K562 (cell line): Measurements from ENCODE around the gene AMFR. TPM values are rescaled to one million over a fixed set of nuclear protein-coding genes. Genes with fewer than 3 reads are reported as not detected.
A peak's percentile ranks its signal among the peaks of the same experiment; 100 is the strongest.

Source experiments
- ATAC-seq: fragments of 200-7000 bp; cut with Tn5 transposase; 3 replicates; pipeline ENCODE4 v1.9.1; 2020; ENCODE audit warnings: moderate library complexity
- BruUV-seq: library from RNA; stranded (reverse); fragments of 400-500 nt; replicated peaks from 2 replicates; lab custom pipeline; 2021; lab: Mats Ljungman, UMichigan
- CTCF ChIA-PET: fragments of 300-600 bp; formaldehyde crosslinking; extraction: SDS; loops from one replicate; lab custom pipeline; 2021; ENCODE audit warnings: low intra/inter-chr PET ratio; lab: Yijun Ruan, JAX
- POLR2A ChIA-PET: fragments of 300-600, 350-650 bp; sonication (Branson Sonifier 250); formaldehyde crosslinking; extraction: SDS; loops from one replicate; lab custom pipeline; 2021; ENCODE audit warnings: antibody characterized with exemption, inconsistent platforms; lab: Yijun Ruan, JAX
- DNase-seq, 4 experiments: peaks; one replicate each; pipeline versions ENCODE4 v3.0.0 to v3.0.0-alpha.2; 2011 to 2018; ENCODE audit warnings: low spot score in 3 of 4, mixed read lengths in 3 of 4; ENCODE audit errors: extremely low read depth in 1 of 4
- FAIRE-seq: peaks from 2 replicates; lab custom pipeline; 2011; peaks lifted over from hg19 to GRCh38; lab: Jason Lieb, UNC
- H2AFZ ChIP-seq: 2 replicates; pipeline ENCODE4 v1.6.0; 2011; ENCODE audit warnings: low read depth, low read length, control low read depth, inconsistent platforms
- H3K27ac ChIP-seq: fragments of 200-600 bp; 3 replicates; pipeline ENCODE4 v1.8.0; 2011; ENCODE audit warnings: low read depth, mild to moderate bottlenecking, control low read depth, inconsistent platforms, low read length, moderate library complexity, mixed read lengths; ENCODE audit errors: extremely low read depth
- H3K27me3 ChIP-seq, 2 experiments: fragments of 300-600 bp in 1 of 2; 2 replicates in 1 of 2; 3 replicates in 1 of 2; pipeline versions ENCODE4 v1.6.0 to v1.8.0; 2011; ENCODE audit warnings: inconsistent platforms in 2 of 2, low read length in 2 of 2, mild to moderate bottlenecking in 1 of 2, mixed read lengths in 1 of 2, moderate library complexity in 1 of 2; ENCODE audit not compliant: control insufficient read depth in 2 of 2, insufficient read depth in 2 of 2
- H3K36me3 ChIP-seq: fragments of 300-600 bp; 3 replicates; pipeline ENCODE4 v1.8.0; 2011; ENCODE audit warnings: mild to moderate bottlenecking, low read length, inconsistent platforms; ENCODE audit not compliant: control insufficient read depth, insufficient read depth
- H3K4me1 ChIP-seq, 2 experiments: fragments of 200-600 bp in 1 of 2; replicated peaks in 1 of 2; 2 replicates in 1 of 2; 3 replicates in 1 of 2; pipeline versions ENCODE4 v1.5.1 to v1.8.0; 2011; ENCODE audit warnings: inconsistent platforms in 2 of 2, low read length in 2 of 2, mild to moderate bottlenecking in 1 of 2, mixed read lengths in 1 of 2, moderate library complexity in 1 of 2; ENCODE audit not compliant: control insufficient read depth in 2 of 2, insufficient read depth in 2 of 2
- H3K4me2 ChIP-seq: 2 replicates; pipeline ENCODE4 v1.6.1; 2011; ENCODE audit warnings: low read length, control low read depth, inconsistent platforms, mixed read lengths; ENCODE audit not compliant: insufficient read depth
- H3K4me3 ChIP-seq: fragments of 200-600 bp; sonication (generic), shearing (Covaris generic); 2 replicates; pipeline ENCODE4 v1.5.1; 2016; ENCODE audit warnings: control low read depth, inconsistent platforms
- H3K79me2 ChIP-seq: fragments of 200-600 bp; 3 replicates; pipeline ENCODE4 v1.8.0; 2011; ENCODE audit warnings: low read length, inconsistent platforms; ENCODE audit not compliant: control insufficient read depth, insufficient read depth
- H3K9ac ChIP-seq, 2 experiments: 2 replicates each; pipeline versions ENCODE4 v1.6.0 to v1.6.1; 2011; ENCODE audit warnings: low read depth in 2 of 2, low read length in 2 of 2, control low read depth in 1 of 2, inconsistent platforms in 1 of 2, mild to moderate bottlenecking in 1 of 2, mixed read lengths in 1 of 2; ENCODE audit not compliant: insufficient read depth in 1 of 2
- H3K9me1 ChIP-seq: one replicate; pipeline ENCODE4 v1.6.0; 2011; ENCODE audit warnings: inconsistent platforms, mild to moderate bottlenecking, low read length, moderate library complexity; ENCODE audit not compliant: control insufficient read depth, insufficient read depth
- H3K9me3 ChIP-seq: replicated peaks from 2 replicates; pipeline ENCODE4 v1.5.1; 2011; ENCODE audit warnings: low read depth, low read length, inconsistent platforms; ENCODE audit not compliant: control insufficient read depth, insufficient read depth
- H4K20me1 ChIP-seq: replicated peaks from 2 replicates; pipeline ENCODE4 v1.6.1; 2011; ENCODE audit warnings: low read length, inconsistent platforms, mixed read lengths; ENCODE audit not compliant: control insufficient read depth, insufficient read depth
- CBX3 ChIP-seq, 2 experiments: IDR thresholded peaks; 1 replicate in 1 of 2; 2 replicates in 1 of 2; pipeline ENCODE4 v1.6.1; 2012; ENCODE audit warnings: inconsistent platforms in 2 of 2, low read length in 2 of 2, borderline replicate concordance in 1 of 2, control low read depth in 1 of 2
- KAT2B ChIP-seq: IDR thresholded peaks from one replicate; pipeline ENCODE4 v1.6.1; 2012; ENCODE audit warnings: low read depth, mild to moderate bottlenecking, control low read depth, inconsistent platforms, low read length, moderate library complexity
- MTA3 ChIP-seq: fragments of 450-650 bp; formaldehyde crosslinking; IDR thresholded peaks from 2 replicates; pipeline ENCODE4 v1.6.1; 2017; ENCODE audit warnings: mild to moderate bottlenecking, borderline replicate concordance
- PHB2 ChIP-seq: fragments of 450-650 bp; IDR thresholded peaks from 2 replicates; pipeline ENCODE4 v1.6.1; 2017; ENCODE audit warnings: low read depth
- PML ChIP-seq: IDR thresholded peaks from 2 replicates; pipeline ENCODE4 v1.6.1; 2012; ENCODE audit warnings: low read length, inconsistent platforms
- PRDM10 ChIP-seq: fragments of 450-650 bp; IDR thresholded peaks from 2 replicates; pipeline ENCODE4 v1.6.1; 2018; ENCODE audit not compliant: partially characterized antibody
- PRPF4 ChIP-seq: fragments of 200-400 bp; formaldehyde crosslinking; IDR thresholded peaks from one replicate; pipeline ENCODE4 v1.6.1; 2017; ENCODE audit warnings: low read length, low read depth, mild to moderate bottlenecking; ENCODE audit not compliant: insufficient read depth, poor library complexity, severe bottlenecking
- PTRF ChIP-seq: fragments of 450-650 bp; IDR thresholded peaks from 2 replicates; pipeline ENCODE4 v1.6.1; 2016; ENCODE audit warnings: mild to moderate bottlenecking, missing genetic modification characterization, missing compliant biosample characterization
- SMAD2 ChIP-seq: fragments of 150-350 bp; IDR thresholded peaks from 2 replicates; pipeline ENCODE4 v1.6.1; 2014; ENCODE audit warnings: low read depth, mild to moderate bottlenecking, low read length
- SPI1 ChIP-seq: IDR thresholded peaks from 2 replicates; pipeline ENCODE4 v1.6.1; 2011; ENCODE audit warnings: low read depth, low read length, control low read depth, borderline replicate concordance
- TBP ChIP-seq: optimal IDR thresholded peaks from 2 replicates; pipeline ENCODE3; 2011; ENCODE audit warnings: low read depth, low read length, improper control_type of control experiment
- TFE3 ChIP-seq: fragments of 450-650 bp; formaldehyde crosslinking; IDR thresholded peaks from 2 replicates; pipeline ENCODE4 v1.4.0; 2020; ENCODE audit warnings: mild to moderate bottlenecking, mixed read lengths
- ZNF217 ChIP-seq: sonication (generic); formaldehyde crosslinking; IDR thresholded peaks from 2 replicates; pipeline ENCODE4 v1.8.0; 2022; ENCODE audit warnings: mild to moderate bottlenecking, missing genetic modification reagents
- ZNF584 ChIP-seq: fragments of 200-800 bp; sonication (Bioruptor generic); IDR thresholded peaks from 2 replicates; pipeline ENCODE4 v1.6.1; 2016; ENCODE audit warnings: low read depth, mild to moderate bottlenecking, missing genetic modification characterization, missing compliant biosample characterization
- ZNF79 ChIP-seq: fragments of 250-450 bp; sonication (Bioruptor Pico); IDR thresholded peaks from 2 replicates; pipeline ENCODE4 v1.4.0; 2020; ENCODE audit warnings: low read depth, mild to moderate bottlenecking, moderate library complexity
- WGBS: fragments of 100-300 bp; shearing (Covaris generic); methylation state at CpG from one replicate; pipeline ENCODE4 v1.1.6; 2016; ENCODE audit warnings: low coverage, mixed read lengths; ENCODE audit not compliant: insufficient coverage; ENCODE audit errors: missing lambda C conversion rate; 5-methylcytosine and 5-hydroxymethylcytosine counted together
- in situ Hi-C: fragments of 300-500 bp; cut with MboI; formaldehyde crosslinking; loops from 4 replicates; pipeline ENCODE4 v1.15.0; 2018; ENCODE audit warnings: inconsistent platforms, mixed read lengths
- intact Hi-C: fragments of 100-400 bp; cut with micrococcal nuclease; formaldehyde crosslinking; loops from 2 replicates; pipeline ENCODE4 v1.14.2; 2022
- polyA plus RNA-seq, 8 experiments: library from polyadenylated mRNA; depleted of rRNA in 4 of 8; stranded (reverse) in 5 of 8; unstranded in 3 of 8; fragments of >200 nt; fragmentation: Nextera tagmentation in 2 of 8; fragmentation: Illumina TruSeq in 1 of 8; extraction: Ambion mirVana in 2 of 8; extraction: Trizol in 1 of 8; gene quantifications; 2 replicates each; pipeline versions ENCODE4 v1.2.1 to v1.2.3, GENCODE V29; 2011 to 2014; ENCODE audit warnings: inconsistent platforms in 1 of 8, missing spikeins in 1 of 8
- total RNA-seq, 7 experiments: library from RNA; depleted of rRNA in 6 of 7; stranded (reverse); fragments of >200 nt in 6 of 7; fragmentation: Illumina TruSeq in 2 of 7; extraction: Trizol in 2 of 7; gene quantifications; 2 replicates each; pipeline versions ENCODE4 v1.2.1 to v1.2.3, GENCODE V29; 2011 to 2021; ENCODE audit warnings: low replicate concordance in 1 of 7

AMFR gene
- total and polyA plus RNA-seq, 9 of the 15 experiments (the other 6 are each of a cell fraction or from before 2014, with no cell fraction given), result 15.6 to 113 (median 58.4) TPM

- Histone ChIP-seq H2AFZ (peak overlapping the region; percentile 46), H3K79me2 (no peaks in the 10 kb centered on the region), H3K9ac (peak overlapping the region in 1 of 2 experiments; percentile 47; a peak in 2 of 4 replicates), H3K36me3 (peaks cover 3% of the 10 kb centered on the region; the same call in 2 of the 3 replicates), H3K4me2 (peak overlapping the region; percentile 45; the same call in 1 of the 2 replicates), H3K4me3 (no peak overlapping the region), H4K20me1 (peaks cover 7% of the 10 kb centered on the region), H3K4me1 (peaks cover 11 to 28% of the 10 kb centered on the region in 2 experiments), H3K27me3 (peaks cover 3 to 12% of the 10 kb centered on the region in 2 experiments; a peak in 3 of 5 replicates), H3K9me3 (no peaks in the 10 kb centered on the region), H3K27ac (peak overlapping the region; percentile 47; the same call in 2 of the 3 replicates), H3K9me1 (no peaks in the 10 kb centered on the region)
- intact Hi-C loops (loop anchor here (1.0 to 10.0 kb wide), 3 partner anchors 24 to 158 kb away; partner anchors contain the start of gene AMFR), in situ Hi-C loops (no loop called here)
- DNase-seq (peak; percentile 80 to 88 (median 84)), ATAC-seq (peak; percentile 98), FAIRE-seq (peak; percentile 77)
- ChIA-PET POLR2A (interaction anchor here (0.6 to 1.3 kb wide), 10 partner anchors 10 to 280 kb away, joined by 3 to 5 read pairs (median 3); partner anchors contain the start of gene NUDT21), CTCF (interaction anchor here (0.6 to 1.9 kb wide), 4 partner anchors 24 to 896 kb away, joined by 3 to 20 read pairs (median 3); no protein-coding TSS in a partner anchor)
- BruUV-seq, result no TSS peak
- WGBS, result 6% methylated on average over 33 of the region's 33 CpGs
- TF ChIP-seq MTA3 (no peak), TFE3 (CRISPR knock-in tag) (no peak), ZNF79 (CRISPR knock-in tag) (no peak), PHB2 (no peak), TBP (no peak), CBX3 (IDR thresholded peaks at IDR 0.05; ENCODE audit: borderline replicate concordance in 1 of 2, low read length in 2 of 2) (0 out of 3 replicates have a peak, but pooled peaks of 1 of the 2 experiments have one; percentile 6), SPI1 (no peak), ZNF584 (CRISPR knock-in tag) (no peak), ZNF217 (CRISPR knock-in tag) (no peak), PTRF (tag) (no peak), PRPF4 (no peak), PML (no peak), SMAD2 (no peak), PRDM10 (peak; percentile 23), KAT2B (no peak)
Measured at GRCh38 chr16:56356276-56357240, 68.8 kb downstream of the AMFR start.
